ENCODE results near the gene CORO2B.

CORO2B gene

DNA sequence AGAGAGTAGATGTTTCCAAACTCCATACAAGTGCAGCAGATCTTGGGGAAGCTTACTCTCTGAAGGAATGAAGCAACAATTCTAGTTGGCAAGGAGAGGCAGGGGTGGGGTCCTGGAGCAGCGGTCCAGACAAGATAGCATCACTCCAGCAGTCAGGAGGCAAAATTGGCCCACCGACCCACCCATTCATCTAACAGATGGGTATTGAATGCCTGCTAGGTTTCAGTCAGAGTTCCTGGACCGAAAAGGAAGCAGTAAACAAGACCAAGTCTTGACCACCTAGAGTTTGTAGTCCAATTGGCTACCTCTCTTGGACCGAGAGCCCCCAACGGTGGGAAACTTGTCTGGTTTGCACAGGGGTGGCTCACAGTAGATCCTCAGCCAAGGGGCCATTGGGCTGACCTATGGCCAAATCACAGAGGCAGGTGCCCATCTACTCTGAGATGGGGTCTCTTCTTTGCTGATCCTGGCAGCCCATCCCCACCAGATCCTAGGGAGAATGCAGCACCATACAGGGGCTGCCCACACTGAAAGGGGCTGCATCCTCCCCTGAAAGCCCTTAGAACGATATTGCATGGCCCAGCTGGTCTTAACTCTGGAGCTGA, 74.3 kb downstream of the CORO2B start:
- no peak for DNase-seq

DNA sequence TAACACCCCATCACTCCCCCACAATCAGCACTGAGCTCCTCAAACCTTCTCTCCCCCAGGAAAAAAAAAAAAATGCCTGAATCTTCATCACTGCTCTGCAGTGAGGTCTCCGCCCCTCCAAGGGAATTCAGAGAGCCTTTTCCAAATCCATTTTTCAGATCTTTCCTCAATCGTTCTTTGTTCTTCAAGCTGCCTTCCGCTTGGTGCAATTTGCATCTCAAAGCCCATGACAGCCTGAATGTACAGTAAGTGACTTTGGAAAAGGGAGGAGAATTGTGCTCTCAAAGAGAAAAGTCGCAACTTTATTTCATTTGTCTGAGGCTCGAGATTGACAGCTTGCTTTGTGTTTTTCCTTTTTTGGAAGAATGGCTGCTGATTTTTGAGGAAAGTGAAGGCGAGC, 75.0 kb downstream of the CORO2B start:
- no peak for DNase-seq

DNA sequence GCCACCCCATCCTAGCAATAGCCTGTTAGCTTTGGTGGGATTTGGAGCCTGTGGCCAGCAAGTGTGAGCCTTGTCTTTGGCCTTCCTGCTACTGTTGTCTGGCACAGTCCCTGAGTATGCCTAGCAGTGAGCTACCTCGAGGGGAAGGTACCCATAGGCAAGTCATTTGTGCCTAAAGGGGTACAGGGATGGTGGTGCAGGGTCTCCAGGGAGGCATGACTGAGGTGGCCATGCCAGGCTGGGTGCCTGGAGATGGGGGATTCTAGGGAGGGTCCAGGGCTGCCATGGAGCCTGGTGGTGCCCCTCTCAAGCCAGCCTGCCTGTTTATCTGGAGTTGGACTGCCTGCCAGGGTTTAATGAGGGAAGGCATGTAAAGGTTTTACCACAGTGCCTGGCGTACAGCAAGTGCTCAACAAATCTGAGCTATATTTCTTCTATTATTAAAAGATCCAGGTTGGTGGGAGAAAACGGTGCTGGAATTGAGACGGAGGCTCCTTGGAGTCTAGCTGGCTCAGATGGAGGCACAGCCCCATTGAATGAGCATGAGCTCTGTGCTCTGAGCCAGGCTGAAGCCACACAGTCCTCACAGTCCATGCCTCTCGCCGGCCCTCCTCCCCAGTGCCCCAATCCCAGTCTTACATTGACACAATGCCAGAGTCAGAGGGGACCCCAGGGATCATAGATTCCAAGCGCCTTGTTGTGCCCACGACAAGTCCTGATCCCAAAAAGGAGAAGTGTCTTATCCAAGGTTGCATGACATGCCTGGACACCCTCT, 76.2 kb downstream of the CORO2B start:
- DNase-seq: no peak

DNA sequence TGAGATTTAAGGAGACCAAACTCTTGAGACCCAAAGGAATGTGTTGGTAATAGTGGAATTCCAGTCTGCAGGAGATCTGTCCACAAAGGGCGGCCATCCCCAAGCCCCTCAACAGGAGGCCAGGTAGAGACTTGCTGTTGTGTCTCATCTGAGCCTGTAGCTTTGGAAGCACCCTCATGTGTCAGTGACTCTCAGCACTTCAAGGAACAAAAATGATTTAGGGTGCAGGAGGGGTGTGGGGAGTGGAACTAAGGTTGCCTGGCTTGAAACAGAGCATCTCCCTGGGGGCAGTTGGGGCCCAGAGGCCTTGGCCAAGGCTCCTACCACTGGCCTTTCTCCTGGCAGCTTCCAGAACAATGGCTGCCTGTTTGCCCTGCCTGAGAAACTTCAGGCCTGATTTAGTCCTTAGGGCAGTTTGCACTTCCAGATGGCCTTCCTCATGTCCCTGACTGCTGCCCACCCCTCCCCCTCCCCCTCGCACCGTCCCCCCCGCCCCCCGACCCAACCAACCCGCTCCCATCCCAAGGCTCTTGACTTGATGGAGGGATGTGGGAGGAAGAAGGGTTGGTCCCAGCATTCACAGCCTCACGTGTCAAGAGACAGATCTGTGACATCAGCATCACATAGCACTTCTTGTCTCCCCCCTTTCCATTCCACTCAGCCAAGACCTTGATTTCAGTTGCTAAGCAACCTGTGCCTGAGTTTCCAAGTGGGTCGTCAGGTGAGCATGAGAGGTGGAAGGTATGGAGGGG, 77.1 kb downstream of the CORO2B start:
- no peak for DNase-seq

DNA sequence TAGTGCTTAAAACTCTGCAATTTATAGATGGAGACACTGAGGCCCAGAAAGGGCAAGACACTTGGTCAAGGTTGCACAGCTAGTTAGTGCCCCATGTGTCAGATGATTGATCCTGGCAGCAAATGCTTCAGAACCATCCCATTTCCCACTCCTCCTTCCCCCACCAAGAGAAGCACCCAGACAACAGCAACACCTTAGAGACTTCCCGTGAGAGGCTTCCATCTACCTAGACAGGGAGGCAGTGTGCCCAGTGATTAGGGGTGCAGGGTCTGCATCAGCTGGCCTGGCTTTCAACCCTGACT, 77.6 kb downstream of the CORO2B start:
- no peak for DNase-seq

DNA sequence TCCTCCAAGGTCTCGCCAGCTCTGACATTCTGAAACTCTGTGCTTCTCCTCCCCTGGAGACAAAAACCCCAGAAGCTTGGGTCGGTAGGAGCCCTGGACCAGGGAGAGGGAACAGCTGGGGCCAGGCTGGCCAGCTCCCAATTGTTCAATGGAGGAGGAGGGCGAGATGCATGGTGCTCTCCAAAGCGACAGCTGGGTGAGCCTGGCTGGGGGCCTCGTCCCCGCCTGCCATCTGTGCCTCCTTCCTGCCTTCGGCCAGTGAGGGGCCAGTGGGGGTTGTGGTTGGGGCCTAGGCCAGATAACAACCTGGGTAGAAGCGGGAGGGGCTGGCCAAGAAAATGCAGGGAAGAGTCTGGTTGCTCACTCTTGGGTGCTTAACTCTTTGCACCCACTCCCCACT, 79.4 kb downstream of the CORO2B start:
- DNase-seq: no peak

DNA sequence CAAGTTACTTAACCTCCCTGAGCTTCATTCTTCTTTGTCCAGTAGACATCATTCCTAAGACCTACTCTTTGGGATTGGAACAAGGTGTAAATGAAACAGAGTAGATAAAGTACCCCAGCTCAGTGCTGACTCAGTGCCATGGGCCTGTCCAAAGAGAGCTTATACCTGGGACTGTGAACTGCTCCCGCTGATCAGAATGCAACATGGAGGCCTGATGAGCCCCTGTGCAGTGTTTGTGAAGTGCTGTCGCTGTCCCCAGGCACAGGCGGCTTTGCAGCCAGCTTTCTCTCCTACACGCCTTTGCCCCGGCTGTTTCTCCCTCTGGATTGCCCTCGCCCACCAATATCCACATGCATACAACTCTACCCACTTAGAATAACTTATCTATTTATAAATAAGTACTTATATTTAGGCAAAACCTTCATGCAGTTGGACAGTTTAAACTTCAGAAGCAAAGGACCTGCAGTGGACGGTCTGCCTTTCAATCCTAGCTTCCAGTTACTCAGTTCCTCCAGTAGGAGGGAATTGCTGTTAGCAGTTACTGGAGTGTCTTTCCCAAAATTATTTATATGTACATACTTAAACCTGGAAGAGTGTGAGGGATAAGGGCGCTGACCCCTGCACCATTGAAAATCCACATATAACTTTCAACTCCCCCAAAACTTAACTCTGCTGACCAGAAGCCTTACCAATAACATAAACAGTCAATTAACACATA, 80.0 kb downstream of the CORO2B start:
- DNase-seq: no peak

DNA sequence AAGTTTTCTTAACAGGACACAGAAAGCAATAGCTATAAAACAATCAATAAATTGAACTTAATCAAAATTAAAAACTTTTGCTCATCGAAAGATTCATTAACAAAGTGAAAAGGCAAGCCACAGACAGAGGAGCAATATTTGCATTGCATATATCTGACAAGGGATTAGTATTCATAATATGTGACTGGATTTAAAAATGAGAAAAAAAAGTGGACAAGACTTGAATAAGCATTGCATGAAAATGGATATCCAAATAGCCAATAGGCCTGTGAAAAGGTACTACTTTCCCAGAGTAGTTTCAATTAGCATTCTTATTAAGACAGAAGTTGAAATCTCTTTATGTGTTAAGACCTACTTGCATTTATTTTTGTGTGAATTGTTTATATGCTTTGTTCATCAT, 84.7 kb downstream of the CORO2B start:
- DNase-seq: no peak

DNA sequence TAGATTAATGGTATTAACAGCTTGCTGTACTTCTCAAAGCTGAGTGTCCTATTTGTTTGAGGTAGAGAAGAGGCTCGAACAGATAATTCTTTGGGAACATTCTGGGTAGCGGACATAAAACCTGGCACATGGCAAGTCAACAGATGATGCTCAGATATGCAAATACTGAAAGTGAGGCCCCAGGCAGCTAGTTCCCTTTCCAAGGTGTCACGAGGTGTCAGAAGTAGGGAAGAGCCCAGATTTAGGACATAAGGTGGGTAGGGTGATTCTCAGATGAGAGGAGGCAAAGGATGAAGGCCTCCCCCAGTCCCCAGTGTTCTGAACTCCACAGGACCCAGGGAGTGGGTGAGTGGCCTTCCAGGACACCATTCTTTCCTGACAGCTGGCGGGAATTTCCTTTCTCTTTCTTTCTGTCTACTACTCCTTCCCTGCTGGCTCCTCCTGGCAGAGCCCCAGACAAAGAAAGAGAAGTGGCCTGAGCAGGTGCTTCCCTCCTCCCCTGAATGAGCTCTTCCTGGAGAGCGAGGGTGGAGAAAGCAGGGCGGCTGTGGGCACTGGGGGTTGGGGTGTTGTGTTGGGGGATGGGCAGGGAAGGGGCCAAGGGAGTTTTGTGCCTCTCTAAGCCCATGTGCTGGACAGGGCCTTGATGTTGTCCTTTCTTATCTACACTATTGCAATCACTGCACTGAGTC, 87.5 kb downstream of the CORO2B start:
- no peak for DNase-seq

DNA sequence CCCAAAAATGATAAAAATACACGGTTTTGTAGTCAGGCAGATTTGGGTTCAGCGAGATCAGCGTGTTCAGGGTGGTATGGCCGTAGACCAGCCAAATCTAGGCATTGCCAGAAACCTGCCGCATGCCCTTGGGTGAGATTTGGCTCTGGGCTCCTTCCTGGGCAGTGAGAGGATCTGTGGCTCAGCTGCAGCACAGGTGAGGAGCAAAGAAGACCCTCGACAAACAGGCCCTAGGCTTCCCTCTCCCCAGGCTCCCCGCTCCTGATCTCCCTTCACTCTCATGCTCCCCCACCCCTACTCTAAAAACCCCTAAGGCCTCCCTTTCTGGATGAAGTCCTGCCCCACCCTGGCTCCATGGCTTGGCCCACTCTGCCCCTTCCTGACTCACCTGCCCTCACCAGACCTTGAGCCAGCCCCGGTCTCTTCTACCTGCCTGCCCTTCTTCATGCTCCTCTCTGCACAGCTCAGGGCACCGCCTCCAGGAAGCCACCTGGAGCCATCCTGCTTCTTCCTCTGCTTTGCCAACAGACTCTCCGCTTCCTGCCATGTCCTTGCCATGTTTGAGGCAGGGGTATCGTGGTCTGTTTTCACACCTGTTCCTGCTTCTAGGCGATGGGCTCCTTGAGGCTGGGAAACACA, 88.1 kb downstream of the CORO2B start:
- no peak for DNase-seq

DNA sequence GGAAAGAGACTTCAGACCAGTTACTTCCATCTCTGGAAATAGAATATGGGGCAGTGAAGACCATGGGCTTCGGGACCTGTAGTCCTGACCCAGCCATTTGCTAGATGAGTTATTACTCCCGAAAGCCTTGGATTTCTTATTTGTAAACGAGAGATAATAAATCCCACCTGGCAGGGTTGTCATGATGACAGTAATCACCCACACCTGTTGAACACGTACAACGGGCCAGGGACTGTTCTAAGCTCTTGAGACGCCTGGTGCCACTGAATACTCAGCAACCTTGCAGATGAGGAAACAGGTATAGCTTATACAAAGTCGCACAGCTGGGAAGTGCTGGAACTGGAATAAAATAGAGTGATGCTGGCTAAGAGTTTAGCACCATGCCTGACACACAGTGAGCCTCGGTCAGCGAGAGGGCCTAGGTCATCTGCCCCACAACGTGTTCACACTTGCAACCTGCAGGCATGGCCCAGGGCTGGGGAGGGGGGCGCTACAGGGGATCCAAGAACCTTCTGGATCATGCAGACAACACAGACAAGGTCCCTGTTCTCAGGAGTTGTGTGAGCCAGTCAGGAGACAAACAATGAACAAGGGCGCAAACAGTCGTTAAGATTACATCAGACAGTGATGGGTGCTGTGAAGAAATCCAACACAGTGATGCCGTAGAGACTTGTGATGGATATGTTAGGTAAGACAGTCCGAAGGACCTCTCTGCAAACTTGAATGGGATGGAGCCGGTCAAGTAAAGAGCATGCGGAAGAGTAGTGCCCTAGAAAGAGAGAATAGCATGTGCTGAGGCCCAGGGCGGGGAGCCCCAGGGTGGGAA, 89.2 kb downstream of the CORO2B start:
- no peak for DNase-seq

DNA sequence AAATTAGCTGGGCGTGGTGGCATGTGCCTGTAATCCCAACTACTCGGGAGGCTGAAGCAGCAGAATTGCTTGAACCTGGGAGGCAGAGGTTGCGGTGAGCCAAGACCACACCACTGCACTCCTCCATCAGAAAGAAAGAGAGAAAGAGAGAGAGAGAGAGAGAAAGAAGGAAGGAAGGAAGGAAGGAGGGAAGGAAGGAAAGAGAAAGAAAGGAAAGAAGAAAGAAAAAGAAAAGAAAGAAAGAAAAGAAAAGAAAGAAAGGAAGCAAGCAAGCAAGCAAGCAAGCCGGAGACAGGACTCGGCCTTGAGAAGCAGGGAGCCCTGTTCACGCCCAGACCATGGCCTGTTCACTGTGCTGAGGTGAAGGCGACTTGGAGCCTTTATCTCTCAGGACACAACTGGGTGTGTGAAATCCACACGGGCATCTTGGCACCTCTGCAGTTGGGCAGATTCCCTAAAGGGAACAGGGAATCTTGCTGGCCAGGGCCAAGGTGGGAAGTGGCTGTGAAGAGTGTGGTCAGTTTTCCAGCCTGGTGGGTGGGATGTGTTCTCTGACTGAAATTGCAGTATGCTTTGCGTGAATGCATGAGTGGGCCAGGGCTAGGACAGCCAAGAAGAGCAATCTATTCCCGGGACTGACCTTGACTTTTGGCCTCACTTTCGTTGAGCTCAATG, 90.3 kb downstream of the CORO2B start:
- no peak for DNase-seq

DNA sequence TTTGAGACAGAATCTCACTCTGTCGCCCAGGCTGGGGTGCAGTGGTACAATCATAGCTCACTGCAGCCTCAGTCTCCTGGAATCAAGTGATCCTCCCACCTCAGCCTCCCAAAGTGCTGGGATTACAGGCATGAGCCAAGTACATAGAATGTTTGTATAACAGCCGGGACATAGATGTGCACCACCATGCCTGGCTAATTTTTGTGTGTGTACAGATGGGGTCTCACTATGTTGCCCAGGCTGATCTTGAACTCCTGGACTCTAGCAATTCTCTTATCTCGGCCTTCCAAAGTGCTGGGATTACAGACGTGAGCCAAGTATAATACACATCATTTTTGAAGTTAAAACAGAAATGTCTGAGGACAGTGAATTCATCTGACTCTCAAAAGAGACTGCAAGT, 93.5 kb downstream of the CORO2B start:
- DNase-seq: no peak

DNA sequence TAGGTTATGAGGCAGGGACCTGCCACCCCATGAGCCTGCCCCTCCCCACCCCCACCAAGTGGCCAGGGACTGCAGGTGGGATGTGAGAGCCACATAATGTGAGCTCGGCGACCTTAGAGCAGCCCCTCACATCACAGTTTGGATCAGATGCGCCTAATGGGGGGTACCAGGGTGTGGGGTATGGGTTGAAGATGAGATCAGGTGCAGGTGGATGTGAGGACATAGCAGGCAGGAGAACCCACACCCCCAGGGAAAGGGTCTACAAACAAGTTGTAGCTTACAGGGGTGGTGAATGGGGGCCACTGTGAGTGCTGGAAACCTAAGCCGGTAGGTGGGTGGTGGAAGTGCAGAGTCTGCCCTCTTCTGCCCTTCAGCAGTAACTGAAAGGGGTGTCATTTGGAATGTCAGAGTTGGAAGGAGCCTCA, 94.0 kb downstream of the CORO2B start:
- DNase-seq: no peak

DNA sequence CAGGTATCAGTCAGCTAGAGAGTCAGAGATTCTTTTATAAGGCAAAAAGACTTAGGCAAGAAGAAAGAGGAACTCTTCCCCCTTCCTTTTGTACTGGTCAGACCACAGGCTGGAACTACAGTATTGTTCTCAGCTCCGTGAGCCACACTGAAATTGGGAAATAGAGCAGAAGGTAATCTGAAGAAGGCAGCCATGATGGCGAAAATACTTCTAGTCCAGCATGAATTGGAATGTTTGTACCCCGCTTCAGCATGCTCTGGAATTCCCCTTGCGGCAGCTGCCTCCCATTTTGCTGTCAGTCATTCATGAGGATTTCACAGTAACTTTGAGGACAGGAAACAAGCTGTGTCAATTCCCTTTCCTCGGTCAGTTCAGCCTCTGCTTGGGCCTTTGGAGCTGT, 96.2 kb downstream of the CORO2B start:
- no peak for DNase-seq

DNA sequence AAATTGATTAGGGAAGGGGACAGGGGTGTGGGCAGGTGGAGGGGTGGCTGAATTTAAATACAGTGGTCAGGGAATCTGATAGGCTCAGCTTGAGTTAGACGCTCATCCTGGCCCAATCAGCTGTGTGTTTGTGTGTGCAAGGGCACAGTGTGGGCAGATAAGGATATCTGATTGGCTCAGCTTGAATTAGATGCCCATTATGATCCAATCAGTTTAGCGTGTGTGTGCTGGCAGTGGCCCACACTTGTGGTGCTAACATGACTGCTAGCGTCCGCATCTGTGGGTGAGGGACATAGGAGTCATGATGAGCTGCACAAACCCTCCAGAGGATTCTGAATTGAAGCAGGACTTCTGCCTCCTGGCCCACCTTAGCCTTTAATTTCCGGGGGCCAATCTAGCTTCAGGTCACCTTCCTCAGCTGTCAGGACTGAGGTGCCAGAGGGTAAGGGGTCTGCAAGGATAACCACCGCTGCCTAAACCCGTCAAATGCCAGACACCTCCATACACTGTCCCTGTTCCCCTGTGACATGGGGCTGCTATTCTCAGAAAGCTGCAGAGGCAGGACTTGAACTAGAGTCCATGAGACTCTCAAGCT, 97.3 kb downstream of the CORO2B start:
- no peak for DNase-seq

DNA sequence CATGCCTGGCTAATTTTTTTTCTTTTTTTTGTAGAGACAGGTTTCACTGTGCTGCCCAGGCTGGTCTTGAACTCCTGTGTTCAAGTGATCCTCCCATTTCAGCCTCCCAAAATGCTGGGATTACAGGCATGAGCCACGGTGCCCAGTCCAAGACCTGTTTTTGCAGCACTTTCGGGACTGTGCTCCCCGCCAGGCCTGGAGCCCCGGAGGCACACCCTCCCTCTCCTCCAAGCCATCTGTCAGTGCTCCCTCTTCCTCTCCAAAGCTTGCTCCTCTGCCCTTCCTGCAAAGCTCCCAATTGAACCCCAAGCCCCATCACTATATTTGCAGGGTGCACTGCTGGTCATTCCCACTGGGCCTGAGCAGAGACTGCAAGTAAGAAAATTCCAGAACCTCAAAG, 98.1 kb downstream of the CORO2B start:
- DNase-seq: no peak

DNA sequence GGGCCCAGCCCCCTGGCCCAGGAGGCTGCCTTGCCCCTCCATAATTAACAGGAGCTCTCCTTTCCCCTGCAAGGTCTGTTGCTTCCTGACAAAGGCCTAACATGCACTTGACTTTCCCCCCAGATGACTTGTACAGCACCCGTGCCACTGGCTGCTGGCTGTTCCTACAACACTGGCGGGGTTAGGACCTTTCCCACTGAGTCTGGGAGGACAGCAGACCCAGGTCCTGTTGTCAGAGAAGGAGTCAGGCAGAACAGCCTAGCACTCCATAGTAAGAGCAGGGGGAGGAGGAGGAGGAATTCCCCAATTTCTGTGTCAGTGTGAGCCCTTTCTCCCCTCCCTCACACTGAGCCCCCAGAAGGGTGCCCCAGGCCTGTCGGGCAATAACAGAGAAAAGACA, 99.2 kb downstream of the CORO2B start:
- no peak for DNase-seq

DNA sequence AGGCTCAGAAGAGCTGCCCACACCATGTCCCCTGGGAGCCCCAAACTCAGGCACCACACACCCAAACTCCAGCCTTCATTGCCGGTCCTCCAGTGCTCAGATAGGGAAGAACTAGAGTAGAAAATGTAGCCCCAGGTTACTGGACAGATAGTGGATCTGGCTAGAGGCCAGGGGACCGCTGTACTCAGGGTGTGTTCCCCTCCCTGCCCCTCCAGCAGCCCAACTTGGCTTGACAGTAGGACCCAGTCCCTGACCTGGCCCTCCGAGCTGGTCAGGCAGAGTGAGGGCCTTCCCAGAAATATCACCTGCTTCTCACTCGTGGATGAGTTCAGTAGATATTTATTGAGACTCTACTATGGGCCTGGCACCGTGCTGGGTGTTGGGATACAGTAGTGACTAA, 100.0 kb downstream of the CORO2B start:
- no peak for DNase-seq

DNA sequence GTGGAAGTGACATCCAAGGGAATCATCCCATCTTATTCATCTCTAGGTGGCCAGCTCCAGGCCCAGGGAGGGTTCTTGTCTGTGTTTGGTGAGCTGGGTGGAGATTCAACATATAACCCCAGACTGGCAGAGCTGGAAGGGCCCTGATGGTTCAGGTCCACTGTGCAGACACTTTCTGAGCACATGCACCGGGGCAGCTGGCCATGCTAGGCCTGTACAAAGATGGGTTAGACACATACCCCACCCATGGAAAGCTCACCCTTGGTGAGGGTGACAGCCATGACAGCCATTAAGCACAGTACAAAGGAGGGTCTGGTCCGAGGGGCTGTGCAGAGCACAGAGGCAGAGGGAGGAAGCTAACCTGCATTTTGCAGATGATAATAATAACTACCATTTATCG, 100.4 kb downstream of the CORO2B start:
- DNase-seq: no peak

DNA sequence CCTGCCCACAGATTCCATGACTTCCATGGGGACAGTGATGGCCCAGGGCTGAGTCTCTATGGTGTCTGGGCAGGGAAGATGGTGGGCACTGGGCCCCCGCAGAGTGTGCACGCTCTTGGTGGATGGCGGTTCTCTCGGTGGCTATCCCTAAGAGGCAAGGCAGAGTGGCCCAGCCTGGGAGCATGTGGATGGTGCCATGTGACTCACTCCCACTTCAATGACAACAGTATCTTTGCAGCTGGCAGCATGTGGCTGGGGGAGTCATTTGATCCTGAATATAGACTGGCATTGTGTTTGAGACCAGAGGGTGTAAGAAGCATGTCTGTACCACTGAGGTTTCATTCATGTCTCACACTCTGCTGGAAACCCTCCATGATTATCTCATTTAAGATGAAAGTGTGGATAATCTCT, 101.2 kb downstream of the CORO2B start:
- no peak for DNase-seq
